Adipose tissue (tissue), 3 donors: ENCODE results near the gene TMEM89. TPM values are rescaled to one million over a fixed set of nuclear protein-coding genes. Genes with fewer than 3 reads are reported as not detected.

ENCODE experiments used
- H3K27ac ChIP-seq: one replicate; pipeline ENCODE4 v1.5.1; 2013; ENCODE audit warnings: low read depth, low read length
- WGBS, 3 donors: extraction: QIAGEN DNeasy Blood & Tissue Kit; methylation state at CpG; one replicate each; pipeline ENCODE4 v1.1.7; 2013; 5-methylcytosine and 5-hydroxymethylcytosine counted together
- polyA plus RNA-seq, 3 donors: library from polyadenylated mRNA; stranded (reverse); fragments of 200-250 nt; gene quantifications; one replicate each; pipeline ENCODE4 v1.2.3, GENCODE V29; 2013
- donor health status: healthy with polysubstance abuse.
- donor health status: Bipolar disorder and iron deficiency.
- donor health status: healthy.

TMEM89 gene
- polyA plus RNA-seq, 3 donors = not detected

DNA sequence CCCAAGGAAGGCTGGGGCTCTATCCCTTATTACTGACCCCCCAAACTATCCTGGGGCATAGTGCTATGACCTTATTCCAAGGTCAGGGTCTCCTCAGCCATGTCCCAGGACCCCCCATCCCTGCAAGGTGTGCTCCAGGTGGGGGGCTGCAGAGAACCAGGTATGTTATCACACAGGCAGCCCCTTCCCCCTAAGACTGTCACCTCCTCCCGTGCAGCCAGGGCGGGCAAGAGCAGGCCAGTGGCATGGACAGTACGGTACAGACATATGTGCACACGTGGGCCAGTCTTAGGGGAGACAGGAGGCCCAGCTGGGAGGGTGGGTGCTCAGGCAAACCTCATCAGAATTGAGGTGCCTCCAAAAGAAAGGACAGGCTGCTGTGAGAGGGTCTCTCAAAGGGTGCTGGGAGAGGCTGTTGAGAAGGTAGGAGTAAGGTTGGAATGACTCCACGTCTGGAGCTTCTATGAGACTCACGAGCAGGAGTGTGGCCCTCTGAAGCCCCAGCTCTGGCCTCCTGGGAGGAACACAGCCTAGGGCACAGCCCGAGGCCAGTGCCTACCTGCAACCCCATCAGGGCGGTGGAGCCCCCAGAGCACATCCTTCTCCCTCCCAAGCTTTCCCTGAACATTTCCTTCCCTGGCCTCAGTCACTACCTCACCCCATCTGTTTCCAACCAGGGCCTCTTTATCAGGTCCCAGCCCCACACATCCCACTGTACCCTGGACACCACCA lies 24.7 kb downstream of the TMEM89 start:
- WGBS, 3 donors = 68 to 78% (median 74%) methylated on average over 8 of the region's 8 CpGs
- no peak overlapping the region for H3K27ac ChIP-seq

DNA sequence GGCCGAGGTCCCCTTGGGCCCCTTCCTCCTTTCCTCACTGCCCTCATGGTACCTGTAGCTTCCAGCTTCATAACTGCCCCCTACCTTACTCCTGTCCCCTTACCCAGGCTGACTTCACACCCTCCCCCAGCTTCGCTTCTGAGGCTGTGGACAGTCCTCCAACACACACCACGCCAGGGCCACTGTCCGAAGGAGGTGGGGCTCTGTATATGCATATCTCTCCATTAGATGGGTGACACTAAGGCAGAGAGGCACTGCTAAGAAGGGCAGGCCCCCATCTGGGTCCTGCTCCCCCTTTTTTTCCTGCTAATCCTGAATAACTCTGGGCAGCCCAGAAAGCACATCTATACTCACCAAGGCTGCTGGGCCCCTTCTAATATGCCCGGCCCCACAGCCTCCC lies 25.4 kb downstream of the TMEM89 start:
- H3K27ac ChIP-seq = no peak overlapping the region
- WGBS, 3 donors = 56 to 82% (median 79%) methylated on average over 5 of the region's 5 CpGs

DNA sequence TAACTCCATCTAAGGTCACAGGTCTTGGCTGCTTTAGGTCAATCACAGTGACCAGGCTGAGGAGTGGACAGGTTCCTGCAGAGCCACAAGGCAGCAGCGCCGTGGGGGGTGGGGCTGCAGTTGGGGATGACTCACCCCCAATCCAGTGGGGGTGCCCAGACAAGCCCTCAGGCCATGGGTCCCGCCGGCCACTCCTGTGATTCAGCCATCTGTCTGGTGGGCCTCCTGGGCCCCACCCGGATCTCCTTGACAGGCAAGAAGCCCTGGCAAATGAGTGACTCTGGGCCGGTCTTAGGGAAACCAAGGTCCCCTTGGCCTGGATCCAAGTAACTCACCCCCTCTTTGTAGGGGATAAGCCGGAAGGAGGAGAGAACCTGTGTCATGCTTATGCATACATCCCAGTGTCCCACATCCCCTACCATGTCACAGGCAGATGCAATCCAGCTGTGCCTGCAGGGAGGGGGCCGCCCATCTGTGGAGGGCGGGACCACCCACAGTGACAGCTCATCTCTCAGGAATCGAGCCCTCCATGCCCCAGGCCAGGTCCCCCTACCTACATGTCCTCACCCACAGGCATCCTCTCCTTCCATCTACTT lies 25.9 kb downstream of the TMEM89 start:
- no peak overlapping the region for H3K27ac ChIP-seq
- 35 to 39% (median 36%) methylated on average over 10 of the region's 10 CpGs for WGBS, 3 donors

DNA sequence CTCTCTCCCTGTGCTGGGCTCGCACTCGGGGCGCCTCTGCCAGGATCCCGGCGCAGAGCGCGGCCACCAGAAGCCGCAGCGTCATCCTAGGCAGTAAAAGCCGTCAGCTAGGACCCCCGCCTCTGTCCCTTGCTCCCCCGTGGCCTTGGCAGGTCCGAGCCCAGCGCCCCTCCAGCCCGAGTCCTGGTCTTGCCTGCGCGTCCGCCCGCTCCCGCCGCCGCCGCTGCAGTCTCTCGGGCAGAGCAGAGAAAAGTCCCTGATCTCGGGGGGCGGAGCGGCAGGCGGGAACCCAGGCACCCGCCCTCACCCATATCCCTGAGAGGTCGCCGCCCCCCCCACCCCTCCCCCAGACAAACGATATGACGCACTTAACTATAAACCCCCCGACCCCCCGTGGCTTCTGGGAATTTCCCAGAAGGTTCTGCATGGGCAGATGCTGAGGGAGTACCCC lies 26.5 kb downstream of the TMEM89 start, which contains the start of gene COL7A1:
TSS of gene COL7A1 (minus strand) at position 255 of the 451 bp plus-strand sequence. CDS start at position 85, 170 bp downstream.
- 4 to 9% (median 7%) methylated on average over 28 to 35 of the region's 35 CpGs for WGBS, 3 donors
- H3K27ac ChIP-seq = no peak within 1 kb of the TSS

DNA sequence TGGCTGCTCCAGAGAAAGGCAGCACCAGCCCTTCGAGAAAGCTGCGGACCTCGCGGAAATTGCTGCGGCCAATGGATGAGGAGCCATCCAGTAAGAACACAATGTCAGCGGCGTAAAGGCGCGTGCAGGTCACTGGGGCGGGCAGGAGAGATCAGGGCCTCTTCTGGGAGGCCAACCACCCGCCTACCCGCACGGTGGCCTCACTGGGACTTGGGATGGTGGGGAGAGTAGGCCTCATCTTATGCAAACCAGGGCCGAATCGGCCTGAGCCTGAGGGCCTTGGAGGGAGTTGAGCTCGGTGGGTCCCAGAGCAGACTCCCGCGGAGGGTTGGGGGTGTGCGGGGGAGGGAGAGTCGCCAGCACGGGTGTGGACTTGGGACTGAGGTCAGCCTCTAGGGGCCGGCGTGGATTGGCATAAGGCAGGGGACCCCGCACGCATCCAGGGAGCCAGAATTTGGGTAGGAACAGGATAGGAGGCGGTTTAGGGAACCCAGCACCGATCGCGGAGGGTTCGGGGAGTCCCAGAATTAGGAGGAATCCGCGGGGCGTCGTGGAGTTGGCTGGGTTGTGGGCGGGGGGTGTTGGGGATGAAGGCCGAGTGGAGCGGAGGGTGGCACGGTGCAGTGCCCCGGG lies 27.0 kb downstream of the TMEM89 start:
- H3K27ac ChIP-seq = no peak overlapping the region
- WGBS, 3 donors = 31 to 38% (median 33%) methylated on average over 32 to 39 of the region's 39 CpGs

DNA sequence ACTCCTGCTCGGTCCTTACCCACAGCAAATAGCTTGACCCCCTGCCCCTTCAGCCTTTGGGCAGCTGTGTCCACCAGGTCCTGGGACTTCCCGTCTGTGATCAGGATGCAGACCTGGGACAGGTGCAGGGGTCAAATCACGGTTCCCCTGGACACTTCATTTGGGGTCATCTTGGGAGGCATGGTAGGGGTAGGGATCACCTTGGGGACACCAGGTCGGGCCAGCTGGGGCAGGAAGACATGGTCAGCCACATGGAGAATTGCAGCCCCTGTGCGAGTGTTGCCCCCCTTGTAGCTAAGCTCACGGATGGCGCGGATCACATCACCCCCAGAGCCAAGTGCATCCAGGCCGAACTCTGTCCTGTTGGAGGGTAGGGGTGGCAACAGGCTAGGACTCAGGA lies 28.2 kb downstream of the TMEM89 start:
- H3K27ac ChIP-seq = no peak overlapping the region
- 87 to 94% (median 93%) methylated on average over 9 of the region's 9 CpGs for WGBS, 3 donors

DNA sequence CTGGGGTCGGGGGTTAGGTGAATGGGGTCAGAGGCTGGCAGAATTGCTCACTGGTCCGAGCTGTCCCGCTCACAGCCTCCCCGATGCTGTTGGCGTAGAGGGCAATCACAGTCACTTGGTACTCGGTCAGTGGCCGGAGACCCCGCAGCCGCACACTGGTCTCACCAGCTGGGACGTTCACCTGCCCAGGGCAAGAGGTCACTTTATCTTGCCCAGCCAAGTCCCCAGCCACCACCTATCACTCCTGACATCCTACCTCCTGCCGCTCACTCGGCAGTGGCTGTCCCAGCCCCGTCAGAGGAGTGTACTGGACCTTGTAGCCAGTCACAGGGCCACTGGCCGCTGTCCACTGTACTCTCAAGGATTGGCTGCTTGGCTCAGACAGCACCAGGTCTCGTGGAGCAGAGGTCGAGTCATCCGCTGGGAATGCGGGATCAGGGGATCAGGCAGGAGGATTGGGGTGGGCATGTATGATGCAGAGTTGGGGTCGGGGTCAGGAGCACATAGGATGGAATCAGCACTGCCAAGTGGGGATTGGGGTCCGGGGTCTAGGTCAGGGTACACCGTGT lies 29.0 kb downstream of the TMEM89 start:
- no peak overlapping the region for H3K27ac ChIP-seq
- whole genome bisulfite sequencing, 3 donors = 86 to 93% (median 91%) methylated on average over 21 of the region's 21 CpGs

DNA sequence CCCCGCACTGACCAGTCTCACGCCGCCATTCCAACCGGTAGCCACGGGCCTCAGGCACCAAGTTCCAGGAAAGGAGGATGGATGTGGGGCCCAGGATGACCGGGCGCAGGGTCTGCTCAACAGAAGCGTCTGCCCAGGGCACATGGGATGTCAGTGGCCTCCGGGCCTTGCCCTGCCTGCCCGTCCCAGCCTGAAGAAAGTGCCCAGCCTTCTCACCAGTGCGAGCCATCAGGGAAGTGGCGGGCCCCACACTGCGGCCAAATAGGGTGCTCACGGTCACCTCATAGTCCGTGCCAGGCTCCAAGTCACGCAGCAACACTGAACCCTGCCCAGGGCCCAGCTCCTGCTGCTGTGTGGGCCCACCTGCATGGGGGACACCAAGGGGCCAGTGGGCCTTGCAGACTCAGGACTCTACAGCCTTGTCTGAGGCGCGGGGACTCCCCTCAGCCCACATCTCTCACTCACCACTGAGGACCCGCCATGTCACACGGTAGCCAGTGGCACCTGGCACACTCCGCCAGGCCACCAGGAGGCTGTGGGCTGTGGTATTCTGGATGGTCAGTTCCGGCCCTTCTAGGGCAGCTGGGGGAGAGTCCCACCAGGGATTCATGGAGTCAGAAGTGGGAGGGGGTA lies 29.6 kb downstream of the TMEM89 start:
- no peak overlapping the region for H3K27ac ChIP-seq
- 85 to 93% (median 89%) methylated on average over 22 of the region's 22 CpGs for WGBS, 3 donors

DNA sequence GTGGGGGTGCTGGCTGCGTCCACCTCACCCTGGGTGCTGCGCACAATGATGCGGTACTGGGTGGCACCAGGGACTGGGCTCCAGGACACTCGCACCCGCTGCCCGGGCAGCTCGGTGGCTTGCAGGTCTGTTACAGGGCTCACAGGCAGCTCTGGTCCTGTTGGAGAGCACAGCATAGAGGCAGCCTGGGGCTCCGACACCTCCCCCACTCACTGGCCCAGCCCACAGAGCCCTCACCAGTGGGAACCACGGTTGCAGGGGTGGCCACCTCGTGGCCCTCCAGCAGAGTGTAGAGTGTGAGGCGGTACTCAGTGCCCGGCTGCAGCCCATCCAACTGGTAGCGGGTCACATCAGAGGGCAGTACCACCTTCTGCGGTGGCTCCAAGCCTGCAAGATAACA lies 30.1 kb downstream of the TMEM89 start:
- WGBS, 3 donors = 79 to 93% (median 91%) methylated on average over 14 of the region's 14 CpGs
- H3K27ac ChIP-seq = no peak overlapping the region

DNA sequence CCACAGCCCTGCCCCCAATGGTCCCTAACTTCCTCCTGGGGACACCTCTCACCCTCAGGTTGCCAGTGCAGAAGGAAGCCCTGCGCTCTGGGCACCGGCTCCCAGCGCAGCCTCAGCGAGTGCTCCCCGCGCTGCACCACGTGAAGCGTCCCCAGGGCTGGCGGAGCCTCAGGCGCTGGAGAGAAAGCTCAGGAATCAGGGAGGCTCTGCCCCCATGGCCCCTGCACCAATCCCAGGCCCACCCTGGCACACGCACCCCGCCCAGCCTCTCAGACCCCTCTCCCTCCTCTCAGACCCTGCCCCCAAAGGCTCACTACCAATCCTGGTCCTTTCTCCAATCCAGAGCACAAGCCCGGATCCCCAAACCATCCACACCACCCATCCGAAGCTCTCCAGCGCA lies 33.3 kb downstream of the TMEM89 start:
- no peak overlapping the region for H3K27ac ChIP-seq
- 53 to 67% (median 58%) methylated on average over 14 to 15 of the region's 15 CpGs for WGBS, 3 donors

DNA sequence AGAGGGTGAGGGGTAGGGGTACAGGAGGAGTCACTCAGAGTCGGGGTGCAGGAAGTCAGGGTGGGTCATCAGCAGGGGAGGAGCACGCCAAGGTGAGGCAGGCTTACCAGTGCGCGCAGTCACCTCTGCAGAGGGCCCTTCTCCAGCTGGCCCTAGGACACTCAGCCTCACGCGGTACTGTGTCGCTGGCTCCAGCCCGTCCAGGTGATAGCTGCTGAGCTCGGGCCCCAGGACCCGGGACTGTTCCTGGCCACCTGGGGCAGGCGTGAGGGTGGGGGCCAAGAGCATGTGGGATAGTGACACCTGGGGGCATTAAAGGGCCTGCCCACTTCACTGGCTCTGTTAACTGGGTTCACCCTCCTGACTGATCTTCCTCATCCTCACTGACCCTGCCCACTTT lies 33.9 kb downstream of the TMEM89 start:
- no peak overlapping the region for H3K27ac ChIP-seq
- WGBS, 3 donors = 71 to 82% (median 73%) methylated on average over 11 of the region's 11 CpGs

DNA sequence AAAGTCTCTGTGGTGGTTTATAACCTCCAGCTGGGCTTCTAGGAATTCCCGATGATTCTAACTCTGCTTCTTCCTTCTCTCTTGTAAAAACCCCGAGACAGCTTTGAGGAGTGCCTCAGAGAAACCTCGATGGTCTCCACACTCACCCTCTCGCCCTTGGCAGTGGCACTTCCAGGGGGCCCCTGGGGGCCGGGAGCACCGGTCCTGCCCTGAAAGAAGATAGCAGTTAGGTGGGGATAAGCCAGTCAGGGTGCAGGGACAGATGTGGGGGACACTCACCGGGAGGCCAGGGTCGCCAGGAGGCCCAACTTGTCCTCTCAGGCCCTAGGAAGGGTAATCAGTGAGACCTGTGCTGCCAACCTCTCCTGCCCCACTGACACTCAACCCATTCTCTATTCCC lies 36.2 kb downstream of the TMEM89 start:
- WGBS, 3 donors = 79 to 91% (median 83%) methylated on average over 8 of the region's 8 CpGs
- H3K27ac ChIP-seq = no peak overlapping the region

DNA sequence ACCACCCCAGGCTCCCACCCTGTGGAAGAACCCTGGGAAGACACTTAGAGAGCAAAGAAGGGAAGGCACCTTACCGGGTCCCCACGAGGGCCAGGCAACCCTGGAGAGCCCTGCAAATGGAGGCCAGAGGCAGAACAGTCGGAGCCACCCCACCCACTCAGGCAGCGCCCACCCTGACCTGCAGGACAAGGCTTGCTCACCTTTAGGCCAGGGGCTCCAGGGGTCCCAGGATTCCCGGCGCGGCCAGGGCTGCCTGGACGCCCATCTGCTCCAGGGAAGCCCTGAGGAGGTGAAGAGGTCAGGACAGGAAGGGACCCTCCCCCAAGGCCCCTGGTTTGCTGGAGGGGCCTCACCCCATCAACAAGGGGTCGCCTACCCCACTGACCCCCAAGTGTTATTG lies 36.7 kb downstream of the TMEM89 start:
- 84 to 90% (median 87%) methylated on average over 9 of the region's 9 CpGs for WGBS, 3 donors
- H3K27ac ChIP-seq = no peak overlapping the region

DNA sequence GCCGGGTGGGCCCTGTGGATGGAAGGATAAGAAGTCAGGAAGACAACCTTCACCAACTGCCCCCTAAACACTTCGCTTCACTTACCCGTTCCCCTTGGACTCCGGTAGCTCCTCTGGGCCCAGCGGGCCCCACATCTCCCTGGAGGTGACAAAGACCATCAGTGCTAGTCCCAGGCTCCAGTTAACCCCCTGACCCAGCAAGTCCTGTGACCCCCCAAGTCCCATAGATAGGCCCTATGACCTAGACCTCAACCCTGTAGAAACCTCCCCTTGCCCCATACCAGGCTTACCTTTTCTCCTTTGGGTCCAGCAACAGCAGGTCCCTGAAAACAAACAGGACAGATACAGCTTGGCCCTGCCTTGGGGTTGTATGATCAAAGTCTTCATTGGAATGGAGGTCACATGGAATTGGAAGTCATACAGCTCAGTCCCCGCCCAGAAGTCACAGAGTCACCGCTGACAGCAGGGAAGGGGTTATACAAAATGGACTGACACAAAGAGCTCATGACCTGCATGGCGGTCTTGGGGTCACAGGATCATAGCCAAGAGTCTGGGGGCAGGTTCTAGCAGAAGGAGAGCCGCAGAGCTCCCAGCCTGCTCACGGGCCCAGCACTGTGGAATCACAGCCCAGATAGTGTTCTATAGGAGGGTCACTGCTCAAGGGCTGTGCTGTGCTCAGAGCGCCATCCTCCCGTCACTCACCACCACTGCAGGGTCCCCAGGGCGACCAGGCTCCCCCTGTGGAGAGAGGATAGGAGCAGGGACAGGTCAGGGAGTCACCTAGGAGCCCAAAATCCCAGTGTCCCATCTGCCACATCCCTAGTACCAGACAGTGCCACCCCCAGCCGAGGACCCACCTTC lies 39.7 kb downstream of the TMEM89 start:
- H3K27ac ChIP-seq = no peak overlapping the region
- WGBS, 3 donors = 90 to 92% (median 92%) methylated on average over 14 of the region's 14 CpGs

DNA sequence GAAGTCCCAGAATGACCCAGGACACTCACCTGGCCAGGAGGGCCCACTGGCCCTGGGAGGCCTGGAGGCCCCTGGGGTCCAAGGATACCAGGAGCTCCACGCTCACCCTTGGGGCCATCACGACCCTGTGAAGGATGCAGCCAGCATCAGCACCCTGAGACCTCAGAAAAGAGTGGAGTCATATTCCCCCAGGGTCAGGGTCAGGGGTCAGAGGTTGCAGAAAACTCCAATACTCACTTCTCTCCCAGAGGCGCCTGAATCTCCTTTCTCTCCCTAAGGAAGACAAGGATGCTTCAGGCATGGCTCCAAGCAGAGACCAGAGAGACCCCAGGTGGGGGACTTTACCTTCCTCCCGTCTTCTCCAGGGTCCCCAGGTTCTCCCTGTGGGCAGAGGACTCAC lies 44.9 kb downstream of the TMEM89 start:
- H3K27ac ChIP-seq = no peak overlapping the region
- WGBS, 3 donors = 69 to 85% (median 82%) methylated on average over 4 of the region's 4 CpGs

DNA sequence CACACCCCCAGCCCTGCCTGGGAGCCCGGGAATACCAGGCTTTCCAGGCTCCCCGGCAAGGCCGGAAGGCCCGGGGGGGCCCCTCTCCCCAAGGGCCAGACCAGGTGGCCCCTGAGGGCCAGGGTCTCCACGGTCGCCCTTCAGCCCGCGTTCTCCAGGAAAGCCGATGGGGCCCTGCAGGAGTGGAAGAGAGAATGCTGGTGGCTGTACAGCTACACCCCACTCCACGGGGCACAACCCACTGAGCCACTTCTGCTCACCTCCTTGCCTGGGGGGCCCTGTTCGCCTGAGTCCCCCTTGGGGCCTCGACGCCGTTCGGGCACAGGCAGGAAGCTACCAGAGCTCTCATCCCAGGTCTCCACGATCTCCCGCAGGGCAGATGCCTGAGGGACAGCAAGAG lies 46.2 kb downstream of the TMEM89 start:
- H3K27ac ChIP-seq = no peak overlapping the region
- 78 to 87% (median 84%) methylated on average over 17 of the region's 17 CpGs for WGBS, 3 donors

DNA sequence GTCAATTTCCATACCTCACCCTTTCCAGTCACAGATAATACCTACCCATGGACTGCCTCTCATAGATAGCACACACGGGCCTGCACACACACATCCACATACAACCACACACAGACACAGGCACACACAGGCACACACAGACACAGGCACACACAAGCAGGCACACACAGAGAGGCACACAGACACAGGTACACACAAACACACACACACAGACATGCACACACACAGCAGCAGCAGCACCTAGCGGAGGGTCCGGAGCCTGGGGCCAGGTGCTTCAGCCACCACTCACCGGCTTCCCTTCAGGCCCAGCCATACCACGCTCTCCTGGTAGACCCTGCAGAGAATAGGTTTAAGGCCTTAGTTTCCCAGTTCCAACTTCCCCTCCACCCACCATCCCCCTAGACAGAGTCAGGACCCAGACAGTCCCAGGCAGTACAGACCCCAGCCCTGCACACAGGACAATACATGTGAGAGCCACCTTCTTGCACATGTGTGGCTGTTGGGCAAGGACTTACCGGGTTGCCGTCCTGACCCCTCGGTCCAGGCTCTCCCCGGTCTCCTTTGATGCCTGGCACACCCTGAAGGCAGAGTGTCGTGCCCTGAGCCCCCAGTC lies 47.5 kb downstream of the TMEM89 start:
- H3K27ac ChIP-seq = no peak overlapping the region
- WGBS, 3 donors = 92 to 96% (median 94%) methylated on average over 10 of the region's 10 CpGs

DNA sequence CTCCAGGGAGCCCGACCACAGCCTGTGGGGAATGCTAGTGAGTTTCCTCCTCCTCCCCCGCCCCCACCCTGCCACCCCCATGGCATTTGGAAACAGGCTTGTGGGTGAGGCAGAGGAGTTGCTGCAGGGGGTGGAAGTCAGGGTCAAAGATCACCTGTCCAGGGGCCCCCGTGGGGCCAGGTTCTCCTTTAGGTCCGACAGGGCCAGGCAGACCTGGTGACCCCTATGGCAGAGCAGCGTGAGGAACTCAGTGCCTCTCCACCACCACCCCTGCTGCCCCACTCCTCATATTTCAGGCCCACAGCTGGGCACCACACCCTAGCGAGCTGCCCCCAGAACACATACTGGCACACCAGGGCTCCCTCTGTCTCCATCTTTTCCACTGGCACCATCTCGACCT lies 49.1 kb downstream of the TMEM89 start:
- 84 to 92% (median 90%) methylated on average over 7 of the region's 7 CpGs for WGBS, 3 donors
- no peak overlapping the region for H3K27ac ChIP-seq
